Activated CD8-positive, alpha-beta T cell treated with anti-CD3 and anti-CD28 coated beads for 36 hours (primary cell): ENCODE data around the gene UBR3. TPM values are rescaled to one million over a fixed set of nuclear protein-coding genes. Genes with fewer than 3 reads are reported as not detected.

Source experiments
- ATAC-seq: fragments of 200-7000 bp; cut with Tn5 transposase; one replicate; pipeline ENCODE4 v1.10.0; 2021; ENCODE audit warnings: mild to moderate bottlenecking, moderate library complexity
- CTCF ChIA-PET: fragments of 350-600 bp; sonication (Branson Sonifier 250); formaldehyde crosslinking; loops from one replicate; lab custom pipeline; 2021; ENCODE audit warnings: antibody characterized with exemption; lab: Charles Lee
- POLR2A ChIA-PET: fragments of 350-600 bp; sonication (Branson Sonifier 250); formaldehyde crosslinking; loops from one replicate; lab custom pipeline; 2021; ENCODE audit warnings: antibody characterized with exemption; lab: Charles Lee
- DNase-seq: peaks from one replicate; pipeline ENCODE4 v3.0.0-alpha.2; 2020
- H3K27ac Mint-ChIP-seq: one replicate; pipeline ENCODE4 v1.8.0; 2021; ENCODE audit warnings: mild to moderate bottlenecking, mixed read lengths
- H3K27me3 Mint-ChIP-seq: one replicate; pipeline ENCODE4 v1.8.0; 2021; ENCODE audit warnings: mixed read lengths
- H3K36me3 Mint-ChIP-seq: one replicate; pipeline ENCODE4 v1.8.0; 2021; ENCODE audit warnings: low read depth, mixed read lengths
- H3K4me1 Mint-ChIP-seq: one replicate; pipeline ENCODE4 v1.8.0; 2021; ENCODE audit warnings: low read depth, mixed read lengths
- H3K4me3 Mint-ChIP-seq: one replicate; pipeline ENCODE4 v1.8.0; 2021; ENCODE audit warnings: mild to moderate bottlenecking, moderate library complexity, mixed read lengths
- H3K9me3 Mint-ChIP-seq: one replicate; pipeline ENCODE4 v1.8.0; 2021; ENCODE audit warnings: mixed read lengths
- intact Hi-C: fragments of 100-400 bp; cut with micrococcal nuclease; formaldehyde crosslinking; loops from one replicate; pipeline ENCODE4 v1.10.0; 2022
- total RNA-seq, 2 experiments: library from RNA; stranded (reverse); gene quantifications; one replicate each; pipeline ENCODE4 v1.2.3, GENCODE V29; 2021
- TF ChIP-seq, protein P1 (sequence below): fragments of 200-600 bp; IDR thresholded peaks from one replicate; pipeline ENCODE4 v1.8.0; 2022; ENCODE audit warnings: antibody characterized with exemption, mild to moderate bottlenecking

UBR3 gene
- total RNA-seq, 2 experiments from 2014 or later = 14.0 to 15.7 TPM

GRCh38 chr2:169910109-169910799, 83.0 kb downstream of the UBR3 start:
- Mint-ChIP-seq H3K36me3 (peaks cover 4% of the 10 kb centered on the region), H3K9me3 (no peaks in the 10 kb centered on the region), H3K27ac (no peak overlapping the region), H3K27me3 (no peaks in the 10 kb centered on the region), H3K4me3 (no peak overlapping the region), H3K4me1 (no peaks in the 10 kb centered on the region)
- ATAC-seq (no peak), DNase-seq (no peak)
- POLR2A ChIA-PET = no interaction called here
- TF ChIP-seq, protein P1, sequence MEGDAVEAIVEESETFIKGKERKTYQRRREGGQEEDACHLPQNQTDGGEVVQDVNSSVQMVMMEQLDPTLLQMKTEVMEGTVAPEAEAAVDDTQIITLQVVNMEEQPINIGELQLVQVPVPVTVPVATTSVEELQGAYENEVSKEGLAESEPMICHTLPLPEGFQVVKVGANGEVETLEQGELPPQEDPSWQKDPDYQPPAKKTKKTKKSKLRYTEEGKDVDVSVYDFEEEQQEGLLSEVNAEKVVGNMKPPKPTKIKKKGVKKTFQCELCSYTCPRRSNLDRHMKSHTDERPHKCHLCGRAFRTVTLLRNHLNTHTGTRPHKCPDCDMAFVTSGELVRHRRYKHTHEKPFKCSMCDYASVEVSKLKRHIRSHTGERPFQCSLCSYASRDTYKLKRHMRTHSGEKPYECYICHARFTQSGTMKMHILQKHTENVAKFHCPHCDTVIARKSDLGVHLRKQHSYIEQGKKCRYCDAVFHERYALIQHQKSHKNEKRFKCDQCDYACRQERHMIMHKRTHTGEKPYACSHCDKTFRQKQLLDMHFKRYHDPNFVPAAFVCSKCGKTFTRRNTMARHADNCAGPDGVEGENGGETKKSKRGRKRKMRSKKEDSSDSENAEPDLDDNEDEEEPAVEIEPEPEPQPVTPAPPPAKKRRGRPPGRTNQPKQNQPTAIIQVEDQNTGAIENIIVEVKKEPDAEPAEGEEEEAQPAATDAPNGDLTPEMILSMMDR = no peak
- intact Hi-C loops = no loop called here
- CTCF ChIA-PET = interaction anchor here (1.5 kb wide), 1 partner anchor 9 kb away, joined by 4 read pairs; no protein-coding TSS in a partner anchor

DNA sequence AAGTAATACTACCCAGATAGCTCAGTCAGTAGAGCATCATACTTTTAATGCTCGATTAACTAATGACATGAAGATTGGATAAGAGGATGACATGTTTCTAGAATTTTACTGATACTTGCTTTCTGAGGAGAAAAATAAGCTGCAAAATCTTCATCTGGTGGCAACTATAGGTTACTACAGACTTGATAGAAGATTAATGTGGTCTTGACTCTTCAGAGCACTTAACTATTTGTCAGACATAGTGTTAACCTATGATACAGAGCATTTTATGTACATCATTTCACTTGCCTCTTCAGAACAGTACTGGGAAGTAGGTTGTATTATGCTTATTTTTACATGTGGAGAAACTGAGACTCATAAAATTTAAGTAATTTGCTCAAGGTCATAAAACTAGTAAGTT, 83.9 kb downstream of the UBR3 start:
- DNase-seq = no peak
- H3K36me3 Mint-ChIP-seq = peaks cover 4% of the 10 kb centered on the region
- H3K4me3 Mint-ChIP-seq = no peak overlapping the region
- no peak overlapping the region for H3K27ac Mint-ChIP-seq
- ATAC-seq = no peak
- ChIA-PET CTCF (interaction anchor here (1.2 kb wide), 1 partner anchor 383 kb away, joined by 4 read pairs; no protein-coding TSS in a partner anchor), POLR2A (no interaction called here)
- intact Hi-C loops = no loop called here
- H3K27me3 Mint-ChIP-seq = no peaks in the 10 kb centered on the region
- H3K9me3 Mint-ChIP-seq = no peaks in the 10 kb centered on the region
- no peaks in the 10 kb centered on the region for H3K4me1 Mint-ChIP-seq
- TF ChIP-seq, protein P1 = no peak

- ChIA-PET POLR2A (no interaction called here), CTCF (interaction anchor here (0.6 to 1.1 kb wide), 3 partner anchors 12 to 142 kb away, joined by 3 to 5 read pairs (median 3); no protein-coding TSS in a partner anchor)
- no peak overlapping the region for H3K27ac Mint-ChIP-seq
- no peaks in the 10 kb centered on the region for H3K4me1 Mint-ChIP-seq
- DNase-seq (no peak), ATAC-seq (no peak)
- H3K4me3 Mint-ChIP-seq = no peak overlapping the region
- peaks cover 12% of the 10 kb centered on the region for H3K36me3 Mint-ChIP-seq
- no peaks in the 10 kb centered on the region for H3K27me3 Mint-ChIP-seq
- H3K9me3 Mint-ChIP-seq = no peaks in the 10 kb centered on the region
- TF ChIP-seq, protein P1 = no peak
- intact Hi-C loops = no loop called here
These were observed 89.4 kb downstream of the UBR3 start for GRCh38 chr2:169916623-169917022.

- H3K4me3 Mint-ChIP-seq = no peak overlapping the region
- ChIA-PET POLR2A (no interaction called here), CTCF (interaction anchor here (1.0 kb wide), 1 partner anchor 18 kb away, joined by 3 read pairs; no protein-coding TSS in a partner anchor)
- TF ChIP-seq, protein P1 = no peak
- DNase-seq (no peak), ATAC-seq (no peak)
- no peaks in the 10 kb centered on the region for H3K4me1 Mint-ChIP-seq
- peaks cover 2% of the 10 kb centered on the region for H3K36me3 Mint-ChIP-seq
- H3K27me3 Mint-ChIP-seq = no peaks in the 10 kb centered on the region
- no peaks in the 10 kb centered on the region for H3K9me3 Mint-ChIP-seq
- H3K27ac Mint-ChIP-seq = peak overlapping the region; percentile 24
- intact Hi-C loops = no loop called here
These were observed 96.7 kb downstream of the UBR3 start for GRCh38 chr2:169923977-169924376.

GRCh38 chr2:169925968-169926367, 98.7 kb downstream of the UBR3 start:
- H3K36me3 Mint-ChIP-seq = no peaks in the 10 kb centered on the region
- ChIA-PET CTCF (interaction anchor here (1.6 kb wide), 1 partner anchor 16 kb away, joined by 4 read pairs; no protein-coding TSS in a partner anchor), POLR2A (interaction anchor here (0.6 kb wide), 1 partner anchor 48 kb away, joined by 3 read pairs; no protein-coding TSS in a partner anchor)
- H3K27me3 Mint-ChIP-seq = no peaks in the 10 kb centered on the region
- no peak overlapping the region for H3K4me3 Mint-ChIP-seq
- no peak overlapping the region for H3K27ac Mint-ChIP-seq
- TF ChIP-seq, protein P1 = no peak
- no peak for ATAC-seq
- DNase-seq = no peak
- H3K4me1 Mint-ChIP-seq = no peaks in the 10 kb centered on the region
- H3K9me3 Mint-ChIP-seq = no peaks in the 10 kb centered on the region
- intact Hi-C loops = loop anchor here (5.0 kb wide), 2 partner anchors 99 to 399 kb away; partner anchors contain the start of gene UBR3
